ENCODE measurements around the gene SKA1. TPM values are rescaled to one million over a fixed set of nuclear protein-coding genes. Genes with fewer than 3 reads are reported as not detected.
"Not testable (repeated sequence)": the region's sequence is repeated elsewhere in the genome, so short reads cannot be mapped to it uniquely, and the experiment has no call there.

The SKA1 gene
- total RNA-seq, 2 donors from 2014 or later = 0.21 to 0.74 TPM

DNA sequence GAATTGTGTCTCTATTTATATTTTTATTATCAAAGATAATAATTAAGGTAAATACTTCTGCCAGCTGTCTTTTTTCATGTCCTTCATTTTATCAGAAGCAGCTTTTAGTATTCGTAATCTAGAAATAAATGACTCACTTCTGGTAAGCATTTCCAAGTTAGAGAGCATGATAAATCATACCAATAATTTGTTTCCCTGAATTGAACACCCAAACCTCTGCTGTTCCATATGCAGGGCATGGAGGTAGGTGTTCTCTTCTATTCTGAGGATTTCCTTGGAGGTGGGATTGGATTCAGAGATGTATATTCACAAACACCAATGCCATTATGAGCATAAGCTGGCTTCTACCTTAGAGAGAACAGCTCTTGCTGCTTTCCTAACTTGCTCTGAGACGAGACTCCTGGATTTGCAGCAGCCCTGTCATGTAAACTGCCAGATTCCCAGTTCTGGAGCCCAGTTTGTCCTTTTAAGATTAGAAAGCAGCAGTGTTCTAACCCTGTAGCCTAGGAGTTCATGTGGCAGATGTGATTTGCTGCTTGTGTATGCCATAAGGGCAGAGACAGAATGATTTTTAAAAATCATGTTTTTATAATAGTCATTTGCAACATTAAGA, 47.5 kb downstream of the SKA1 start:
- intact Hi-C loops (cut with DNase I) = loop anchor here (10.0 kb wide), 2 partner anchors 118 to 208 kb away; no protein-coding TSS in a partner anchor
- ATAC-seq (no peak), DNase-seq (no peak)

DNA sequence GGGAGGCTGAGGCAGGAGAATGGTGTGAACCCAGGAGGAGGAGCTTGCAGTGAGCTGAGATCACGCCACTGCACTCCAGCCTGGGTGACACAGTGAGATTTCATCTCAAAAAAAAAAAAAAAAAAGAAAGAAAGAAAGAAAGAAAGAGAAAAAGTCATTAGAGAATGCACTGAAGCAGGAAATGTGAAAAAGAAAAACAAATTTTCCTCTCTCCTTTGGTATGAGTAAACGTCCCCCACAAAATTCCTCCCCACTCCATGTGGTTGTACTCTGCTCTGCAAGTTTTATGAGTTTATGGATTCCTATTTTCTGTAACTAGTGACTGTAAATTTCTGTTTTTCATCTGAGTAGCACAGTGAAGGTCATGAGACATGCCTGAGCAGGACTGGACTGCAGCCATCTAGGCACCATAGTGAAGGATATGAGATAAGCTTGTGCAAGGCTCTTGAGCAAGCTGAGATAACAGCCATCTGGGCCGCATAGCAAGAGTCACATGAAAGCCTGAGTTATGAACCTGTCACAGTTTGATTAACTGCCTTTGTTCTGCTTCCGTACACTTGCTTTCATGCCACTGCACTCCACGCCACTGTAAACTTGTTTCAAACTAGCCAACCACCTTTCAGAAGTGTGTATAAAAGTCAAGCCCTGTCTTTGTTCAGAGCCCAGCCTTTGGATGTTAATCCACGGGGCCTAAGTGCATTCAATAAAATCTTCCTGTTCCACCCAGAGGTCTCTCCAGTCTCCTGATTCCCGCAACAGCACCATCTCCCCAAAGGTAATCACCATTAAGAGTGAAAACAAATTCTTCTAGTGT, 50.2 kb downstream of the SKA1 start:
- intact Hi-C loops (cut with DNase I) = loop anchor here (5.0 to 10.0 kb wide), 3 partner anchors 120 to 210 kb away; no protein-coding TSS in a partner anchor
- ATAC-seq = peak; percentile 93 to 94
- DNase-seq = peak; percentile 63

DNA sequence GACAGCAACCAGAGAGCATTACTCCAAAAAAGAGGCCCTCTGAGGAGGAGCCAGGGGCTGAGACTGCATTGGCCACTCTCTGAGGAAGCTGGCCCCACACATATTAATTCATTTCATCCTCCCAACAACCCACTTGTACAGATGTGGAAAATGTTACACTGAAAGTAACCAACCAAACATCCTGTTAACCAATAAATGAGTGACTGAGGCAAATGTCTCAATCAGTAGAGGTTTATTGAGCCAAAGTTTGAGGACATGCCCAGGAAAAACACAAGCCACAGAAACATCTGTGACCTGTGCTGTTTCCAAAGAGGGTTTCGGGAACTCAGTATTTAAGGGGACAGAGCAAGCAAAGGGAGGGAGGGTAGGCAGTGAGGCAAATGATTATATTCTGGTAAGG, 53.0 kb downstream of the SKA1 start:
- intact Hi-C loops (cut with DNase I) = loop anchor here (5.0 to 10.0 kb wide), 3 partner anchors 123 to 213 kb away; no protein-coding TSS in a partner anchor
- DNase-seq = no peak
- ATAC-seq = no peak

- DNase-seq (no peak), ATAC-seq (no peak)
- intact Hi-C loops (cut with DNase I) = loop anchor here (5.0 to 10.0 kb wide), 3 partner anchors 124 to 214 kb away; no protein-coding TSS in a partner anchor
Observed at GRCh38 chr18:50428531-50429206, 53.8 kb downstream of the SKA1 start.

DNA sequence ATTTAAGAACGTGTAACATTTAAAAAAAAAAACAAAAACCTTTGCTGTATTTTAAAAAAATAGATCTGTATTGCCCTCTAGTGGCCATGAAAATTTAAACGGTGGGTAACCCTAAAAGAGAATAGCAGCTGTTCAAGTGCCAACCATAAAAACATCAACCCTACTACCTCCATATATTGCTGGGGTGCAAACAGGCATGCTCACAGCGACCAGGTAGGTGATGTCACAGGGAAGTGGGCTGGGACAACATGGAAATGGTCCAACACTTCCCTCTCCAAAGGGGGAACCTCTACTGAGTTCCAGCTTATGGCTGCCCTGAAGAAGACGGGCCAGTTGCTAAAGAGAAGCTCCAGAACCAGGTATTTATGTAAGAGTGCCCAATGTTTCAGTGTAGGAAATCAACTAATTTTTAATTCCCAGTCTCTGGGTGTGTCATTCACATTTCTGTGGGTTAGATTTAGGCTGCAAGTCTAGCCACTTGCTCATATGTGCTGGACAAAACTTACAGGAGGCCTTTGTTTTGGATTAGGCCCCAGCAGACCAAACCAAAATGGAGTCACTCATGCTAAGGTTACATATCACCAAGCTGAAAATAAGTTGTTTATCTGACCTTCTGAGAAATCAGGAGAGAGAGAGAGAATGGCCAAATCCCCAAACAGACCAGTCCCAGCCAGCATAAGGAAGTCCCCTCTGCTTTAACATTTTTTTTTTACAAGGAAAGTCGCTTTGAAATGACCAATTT, 54.5 kb downstream of the SKA1 start:
- ATAC-seq (no peak), DNase-seq (no peak)
- intact Hi-C loops (cut with DNase I) = loop anchor here (5.0 to 10.0 kb wide), 3 partner anchors 125 to 215 kb away; no protein-coding TSS in a partner anchor

- ATAC-seq (no peak), DNase-seq (no peak)
- intact Hi-C loops (cut with DNase I) = no loop called here
Observed at GRCh38 chr18:50432915-50433314, 58.1 kb downstream of the SKA1 start.

DNA sequence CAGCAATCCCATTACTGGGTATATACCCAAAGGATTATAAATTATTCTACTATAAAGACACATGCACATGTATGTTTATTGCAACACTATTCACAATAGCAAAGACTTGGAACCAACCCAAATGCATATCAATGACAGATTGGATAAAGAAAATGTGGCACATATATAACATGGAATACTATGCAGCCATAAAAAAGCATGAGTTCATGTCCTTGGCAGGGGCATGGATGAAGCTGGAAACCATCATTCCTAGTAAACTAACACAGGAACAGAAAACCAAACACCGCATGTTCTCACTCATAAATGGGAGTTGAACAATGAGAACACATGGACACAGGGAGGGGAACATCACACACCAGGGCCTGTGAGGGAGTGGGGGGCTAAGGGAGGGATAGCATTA, 61.9 kb downstream of the SKA1 start:
- ATAC-seq; intact Hi-C loops (cut with DNase I); DNase-seq: not testable (repeated sequence)

- intact Hi-C loops (cut with DNase I) = no loop called here
- ATAC-seq = no peak
Observed at GRCh38 chr18:50439460-50440015, 64.7 kb downstream of the SKA1 start.

GRCh38 chr18:50441016-50441415, 66.2 kb downstream of the SKA1 start:
- no peak for ATAC-seq
- intact Hi-C loops (cut with DNase I) = no loop called here
- DNase-seq = no peak

More at GRCh38 chr18:50439460-50440015, 64.7 kb downstream of the SKA1 start:
- no peak for DNase-seq

- no peak for ATAC-seq
- intact Hi-C loops (cut with DNase I) = no loop called here
Observed at GRCh38 chr18:50441501-50441900, 66.7 kb downstream of the SKA1 start.

More at GRCh38 chr18:50441501-50441900, 66.7 kb downstream of the SKA1 start:
- no peak for DNase-seq

Other genes starting within 250 kb of the SKA1 start
- 1 to 10 TPM; 4.6 to 7.2 TPM for gene MYO5B, start 179.9 kb upstream of the SKA1 start, total RNA-seq
- under 1 TPM; 0.18 to 0.35 TPM for gene CFAP53, start 108.6 kb upstream of the SKA1 start, total RNA-seq
- gene MBD1, start 93.5 kb upstream of the SKA1 start, total RNA-seq = 10 to 100 TPM; 47.5 to 60.7 TPM
- gene CXXC1, start 87.4 kb upstream of the SKA1 start, total RNA-seq = 10 to 100 TPM; 33.6 to 37.1 TPM
- 10 to 100 TPM; 19.9 to 64.4 TPM for gene MAPK4, start 185.0 kb downstream of the SKA1 start, total RNA-seq

All from left cardiac atrium (tissue), 4 donors.